ENCODE results near the gene DAP3. TPM values are rescaled to one million over a fixed set of nuclear protein-coding genes. Genes with fewer than 3 reads are reported as not detected.
A peak's percentile ranks its signal among the peaks of the same experiment; 100 is the strongest.
"Not testable (repeated sequence)": the region's sequence is repeated elsewhere in the genome, so short reads cannot be mapped to it uniquely, and the experiment has no call there.

Gene DAP3
- polyA plus RNA-seq, 1 donor from 2014 or later, result 70.3 TPM

DNA sequence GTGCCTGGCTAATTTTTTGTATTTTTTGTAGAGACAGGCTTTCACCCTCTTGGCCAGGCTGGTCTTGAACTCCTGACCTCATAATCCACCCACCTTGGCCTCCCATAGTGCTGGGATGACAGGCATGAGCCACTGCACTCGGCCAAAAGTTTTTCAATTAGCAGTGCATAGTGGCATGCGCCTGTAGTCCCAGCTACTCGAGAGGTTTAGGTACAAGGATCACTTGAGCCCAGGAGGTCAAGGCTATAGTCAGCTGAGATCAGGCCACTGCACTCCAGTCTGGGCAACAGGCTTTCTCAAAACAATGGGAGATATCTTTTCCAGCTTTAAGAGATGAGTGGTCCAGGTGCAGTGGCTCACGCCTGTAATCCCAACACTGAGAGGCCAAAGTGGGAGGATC is 30.8 kb downstream of the DAP3 start:
- no peaks in the 10 kb centered on the region for H3K9me3 Mint-ChIP-seq
- no peak overlapping the region for H3K27ac Mint-ChIP-seq
- H3K27me3 Mint-ChIP-seq, result no peaks in the 10 kb centered on the region
- H3K36me3 Mint-ChIP-seq, result peaks cover 5% of the 10 kb centered on the region
- peaks cover 13 to 17% (median 14%) of the 10 kb centered on the region in 3 donors for H3K4me1 Mint-ChIP-seq
- H3K4me3 Mint-ChIP-seq, result no peak overlapping the region

DNA sequence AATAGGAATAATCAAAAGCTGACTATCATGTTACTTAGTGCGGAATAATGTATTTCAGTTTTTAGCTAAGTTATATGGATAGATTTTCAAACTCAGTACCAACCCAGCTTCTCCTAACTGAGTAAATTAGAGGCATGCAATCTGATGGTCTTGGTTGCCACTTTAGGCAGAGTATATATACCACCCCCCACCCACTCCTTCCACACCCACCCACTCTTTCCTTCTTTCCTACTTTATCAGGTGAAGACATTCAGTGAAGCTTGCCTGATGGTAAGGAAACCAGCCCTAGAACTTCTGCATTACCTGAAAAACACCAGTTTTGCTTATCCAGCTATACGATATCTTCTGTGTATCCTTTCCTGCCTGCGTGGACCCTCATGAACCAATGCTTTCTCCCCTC is 36.3 kb downstream of the DAP3 start:
- no peak overlapping the region for H3K4me3 Mint-ChIP-seq
- H3K36me3 Mint-ChIP-seq, result peaks cover 3% of the 10 kb centered on the region
- no peaks in the 10 kb centered on the region for H3K9me3 Mint-ChIP-seq
- no peak overlapping the region for H3K27ac Mint-ChIP-seq
- H3K4me1 Mint-ChIP-seq, result peaks cover 0 to 6% (median 0%) of the 10 kb centered on the region in 3 donors
- H3K27me3 Mint-ChIP-seq, result no peaks in the 10 kb centered on the region

DNA sequence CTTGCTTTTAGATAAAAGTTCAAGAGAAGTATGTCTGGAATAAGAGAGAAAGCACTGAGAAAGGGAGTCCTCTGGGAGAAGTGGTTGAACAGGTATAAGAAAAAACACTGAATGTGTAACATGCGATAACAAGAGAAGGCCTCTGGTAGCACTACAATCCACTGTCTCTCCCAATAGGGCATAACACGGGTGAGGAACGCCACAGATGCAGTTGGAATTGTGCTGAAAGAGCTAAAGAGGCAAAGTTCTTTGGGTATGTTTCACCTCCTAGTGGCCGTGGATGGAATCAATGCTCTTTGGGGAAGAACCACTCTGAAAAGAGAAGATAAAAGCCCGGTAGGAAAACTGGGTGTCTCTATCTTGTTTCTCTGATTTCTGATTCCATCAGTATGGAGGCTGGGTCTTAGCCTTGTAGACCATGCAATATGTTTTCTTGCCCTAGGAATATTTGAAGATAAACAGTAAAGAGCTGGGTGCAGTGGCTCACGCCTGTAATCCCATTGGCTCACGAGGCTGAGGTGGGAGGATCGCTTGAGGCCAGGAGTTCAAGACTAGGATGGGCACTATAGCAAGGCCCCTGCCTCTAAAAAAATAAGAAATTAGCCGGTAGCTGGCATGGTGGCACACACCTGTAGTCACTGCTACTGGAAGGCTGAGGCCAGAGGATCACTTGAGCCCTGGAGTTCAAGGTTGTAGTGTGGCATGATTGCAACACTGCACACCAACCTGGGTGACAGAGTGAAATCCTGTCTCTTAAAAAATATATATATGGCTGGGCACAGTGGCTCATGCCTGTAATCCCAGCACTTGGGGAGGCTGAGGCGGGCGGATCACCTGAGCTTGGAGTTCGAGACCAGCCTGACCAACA is 40.4 kb downstream of the DAP3 start:
- Mint-ChIP-seq H3K9me3 (no peaks in the 10 kb centered on the region), H3K4me1 (peaks cover 0 to 6% (median 0%) of the 10 kb centered on the region in 3 donors), H3K36me3 (peaks cover 2% of the 10 kb centered on the region), H3K27me3 (no peaks in the 10 kb centered on the region), H3K27ac (no peak overlapping the region), H3K4me3 (no peak overlapping the region)

DNA sequence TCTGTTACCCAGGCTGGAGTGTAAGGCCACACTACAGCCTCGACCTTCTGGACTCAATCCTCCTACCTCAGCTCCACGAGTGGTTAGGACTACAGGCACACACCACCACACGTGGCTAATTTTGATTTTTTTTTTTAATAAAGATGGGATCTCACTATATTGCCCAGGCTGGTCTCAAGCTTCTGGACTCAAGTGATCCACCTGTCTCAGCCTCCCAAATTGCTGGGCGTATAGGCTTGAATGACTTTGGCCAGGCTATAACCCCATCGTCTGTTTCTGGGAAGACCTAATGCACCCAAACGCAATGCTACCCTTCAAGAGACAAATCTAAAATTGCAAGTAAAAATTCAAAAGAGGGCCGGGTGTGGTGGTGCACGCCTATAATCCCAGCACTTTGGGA is 52.1 kb downstream of the DAP3 start:
- Mint-ChIP-seq H3K4me1 (peaks cover 0 to 9% (median 0%) of the 10 kb centered on the region in 3 donors), H3K27me3 (no peaks in the 10 kb centered on the region), H3K27ac (no peak overlapping the region), H3K4me3 (no peak overlapping the region), H3K36me3 (peaks cover 4% of the 10 kb centered on the region), H3K9me3 (no peaks in the 10 kb centered on the region)

DNA sequence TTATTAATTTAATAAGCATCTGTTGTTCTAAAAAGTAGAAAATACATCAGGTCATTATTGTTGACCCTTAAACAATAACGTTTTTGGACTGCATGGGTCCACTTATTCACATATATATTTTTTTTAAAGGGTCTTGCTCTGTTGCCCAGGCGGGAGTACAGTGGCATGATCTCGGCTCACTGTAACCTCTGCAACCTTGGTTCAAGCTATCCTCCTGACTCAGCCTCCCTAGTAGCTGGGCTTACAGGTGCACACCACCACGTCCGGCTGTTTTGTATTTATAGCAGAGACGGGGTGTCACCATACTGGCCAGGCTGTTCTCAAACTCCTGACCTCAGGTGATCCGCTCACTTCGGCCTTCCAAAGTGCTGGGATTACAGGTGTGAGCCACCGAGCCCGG is 53.0 kb downstream of the DAP3 start:
- Mint-ChIP-seq H3K4me1 (peaks cover 0 to 9% (median 0%) of the 10 kb centered on the region in 3 donors), H3K27ac (peak overlapping the region in 1 of 3 donors; percentile 33), H3K36me3 (no peaks in the 10 kb centered on the region), H3K9me3 (no peaks in the 10 kb centered on the region), H3K4me3 (peak overlapping the region in 1 of 4 donors; percentile 26), H3K27me3 (no peaks in the 10 kb centered on the region)

DNA sequence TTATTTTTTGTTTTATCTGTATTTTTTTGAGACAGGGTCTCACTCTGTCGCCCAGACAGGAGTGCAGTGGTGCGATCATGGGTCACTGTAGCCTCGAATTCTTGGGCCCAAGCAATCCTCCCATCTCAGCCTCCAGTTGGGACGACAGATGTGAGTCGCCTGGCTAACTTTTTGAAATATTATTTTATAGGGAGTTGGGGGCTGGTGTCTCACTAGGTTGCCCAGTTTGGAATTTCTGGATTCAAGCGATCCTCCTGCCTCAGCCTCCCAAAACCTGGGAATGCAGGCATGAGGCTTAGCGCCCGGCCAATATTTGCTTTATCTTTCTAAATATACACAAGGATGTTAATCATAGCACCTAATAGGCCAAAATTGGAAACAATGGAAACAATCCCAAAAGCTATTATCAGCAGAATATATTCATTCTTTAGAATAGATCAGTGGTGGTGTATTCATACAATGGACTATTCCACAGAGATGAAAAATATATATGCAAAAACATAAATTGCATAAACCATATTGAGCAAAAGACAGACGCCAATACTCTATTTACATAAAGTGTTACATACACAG is 55.9 kb downstream of the DAP3 start:
- Mint-ChIP-seq H3K36me3 (no peaks in the 10 kb centered on the region), H3K27me3 (no peaks in the 10 kb centered on the region), H3K9me3 (no peaks in the 10 kb centered on the region), H3K4me3 (peak overlapping the region; percentile 93 to 100 (median 96)), H3K27ac (peak overlapping the region; percentile 90 to 98 (median 93)), H3K4me1 (peaks cover 0 to 9% (median 0%) of the 10 kb centered on the region in 3 donors)

DNA sequence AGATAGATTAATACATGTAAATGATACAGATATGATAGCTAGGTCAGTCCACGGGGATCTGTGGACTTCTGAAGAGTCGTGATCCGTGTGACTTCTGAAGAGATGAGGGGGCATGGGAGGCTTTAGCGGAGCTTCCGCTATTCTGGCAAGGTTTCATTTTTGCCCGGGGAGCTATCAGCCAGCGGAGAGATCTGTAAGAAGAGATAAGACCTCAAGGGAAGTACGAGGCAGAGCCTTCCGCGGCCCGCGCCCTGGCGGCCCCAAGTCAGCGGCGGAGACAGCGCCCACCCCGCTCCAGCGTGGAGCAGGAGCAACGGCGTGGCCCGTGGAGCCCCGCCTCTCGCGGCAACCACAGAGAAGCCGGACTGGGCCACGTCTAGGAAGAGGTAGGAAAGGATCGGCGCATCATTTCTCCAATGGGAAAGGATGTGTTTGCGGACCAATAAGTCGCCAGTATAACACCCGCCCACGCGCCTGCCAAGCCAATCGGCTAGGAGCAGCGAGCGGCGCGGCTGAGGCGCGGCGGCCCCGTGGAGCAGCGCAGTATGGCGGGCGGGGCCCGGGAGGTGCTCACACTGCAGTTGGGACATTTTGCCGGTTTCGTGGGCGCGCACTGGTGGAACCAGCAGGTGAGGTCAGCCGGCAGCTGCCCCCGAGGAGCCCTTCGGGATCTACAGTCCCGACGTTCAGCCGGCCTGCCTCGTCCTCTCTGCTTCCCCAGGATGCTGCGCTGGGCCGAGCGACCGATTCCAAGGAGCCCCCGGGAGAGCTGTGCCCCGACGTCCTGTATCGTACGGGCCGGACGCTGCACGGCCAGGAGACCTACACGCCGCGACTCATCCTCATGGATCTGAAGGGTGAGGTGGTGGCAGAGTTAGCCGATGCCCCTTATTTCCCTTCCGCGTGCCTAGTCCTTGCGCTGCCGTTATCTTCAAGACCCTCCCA is 56.7 kb downstream of the DAP3 start:
- H3K27me3 Mint-ChIP-seq, H3K9me3 Mint-ChIP-seq, H3K36me3 Mint-ChIP-seq, H3K4me1 Mint-ChIP-seq: not testable (repeated sequence)
- peak overlapping the region; percentile 90 to 98 (median 93) for H3K27ac Mint-ChIP-seq
- H3K4me3 Mint-ChIP-seq, result peak overlapping the region; percentile 93 to 100 (median 96)

DNA sequence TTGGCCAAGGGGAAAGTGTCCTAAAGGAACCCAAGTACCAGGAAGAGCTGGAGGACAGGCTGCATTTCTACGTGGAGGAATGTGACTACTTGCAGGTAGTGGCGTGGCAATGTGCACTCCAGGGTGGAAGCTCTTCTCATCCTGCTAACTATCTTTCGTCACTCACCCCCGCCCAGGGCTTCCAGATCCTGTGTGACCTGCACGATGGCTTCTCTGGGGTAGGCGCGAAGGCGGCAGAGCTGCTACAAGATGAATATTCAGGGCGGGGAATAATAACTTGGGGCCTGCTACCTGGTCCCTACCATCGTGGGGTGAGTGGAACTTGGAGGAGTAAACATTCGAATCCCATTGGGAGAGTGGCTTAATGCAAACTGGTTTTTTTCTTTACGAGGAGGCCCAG is 58.7 kb downstream of the DAP3 start:
- H3K27ac Mint-ChIP-seq, result peak overlapping the region in 2 of 3 donors; percentile 76 to 79
- H3K4me3 Mint-ChIP-seq, result peak overlapping the region in 2 of 4 donors; percentile 16 to 84
- not testable (repeated sequence) for H3K9me3 Mint-ChIP-seq, H3K27me3 Mint-ChIP-seq, H3K4me1 Mint-ChIP-seq, H3K36me3 Mint-ChIP-seq

DNA sequence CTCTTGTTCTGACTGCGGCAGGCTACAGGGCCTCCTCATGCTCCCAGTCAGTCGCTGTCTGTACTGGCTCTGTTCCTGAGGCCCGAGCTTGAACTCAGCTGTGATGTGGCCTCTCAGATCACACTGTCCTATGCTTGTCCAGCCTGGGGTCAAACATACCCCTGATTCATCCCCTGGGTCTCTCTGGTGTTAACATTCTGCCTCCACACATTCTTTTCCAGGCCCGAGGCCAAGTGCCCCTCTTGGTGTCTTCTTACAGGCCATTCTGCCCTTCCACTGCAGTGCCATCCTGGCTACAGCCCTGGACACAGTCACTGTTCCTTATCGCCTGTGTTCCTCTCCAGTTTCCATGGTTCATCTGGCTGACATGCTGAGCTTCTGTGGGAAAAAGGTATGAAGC is 59.2 kb downstream of the DAP3 start:
- H3K36me3 Mint-ChIP-seq, H3K4me1 Mint-ChIP-seq, H3K9me3 Mint-ChIP-seq, H3K27me3 Mint-ChIP-seq: not testable (repeated sequence)
- H3K4me3 Mint-ChIP-seq, result peak overlapping the region; percentile 16 to 84 (median 52)
- H3K27ac Mint-ChIP-seq, result peak overlapping the region in 1 of 3 donors; percentile 79

DNA sequence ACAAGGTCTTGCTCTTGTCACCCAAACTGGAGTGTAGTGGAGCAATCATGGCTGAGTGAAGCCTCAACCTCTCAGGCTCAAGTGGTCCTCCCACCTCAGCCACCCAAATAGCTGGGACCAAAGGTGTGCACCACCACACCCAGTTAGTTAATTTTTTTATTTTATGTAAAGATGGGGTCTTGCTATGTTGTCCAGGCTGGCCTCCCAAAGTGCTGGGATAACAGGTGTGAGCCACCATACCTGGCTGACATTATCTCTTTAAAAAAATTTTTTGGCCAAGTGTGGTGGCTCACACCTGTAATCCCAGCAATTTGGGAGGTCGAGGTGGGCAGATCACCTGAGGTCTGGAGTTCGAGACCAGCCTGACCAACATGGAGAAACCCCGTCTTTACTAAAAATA is 70.1 kb downstream of the DAP3 start:
- H3K27me3 Mint-ChIP-seq, H3K4me1 Mint-ChIP-seq, H3K27ac Mint-ChIP-seq, H3K4me3 Mint-ChIP-seq, H3K9me3 Mint-ChIP-seq: not testable (repeated sequence)
- H3K36me3 Mint-ChIP-seq, result peaks cover 11% of the 10 kb centered on the region

DNA sequence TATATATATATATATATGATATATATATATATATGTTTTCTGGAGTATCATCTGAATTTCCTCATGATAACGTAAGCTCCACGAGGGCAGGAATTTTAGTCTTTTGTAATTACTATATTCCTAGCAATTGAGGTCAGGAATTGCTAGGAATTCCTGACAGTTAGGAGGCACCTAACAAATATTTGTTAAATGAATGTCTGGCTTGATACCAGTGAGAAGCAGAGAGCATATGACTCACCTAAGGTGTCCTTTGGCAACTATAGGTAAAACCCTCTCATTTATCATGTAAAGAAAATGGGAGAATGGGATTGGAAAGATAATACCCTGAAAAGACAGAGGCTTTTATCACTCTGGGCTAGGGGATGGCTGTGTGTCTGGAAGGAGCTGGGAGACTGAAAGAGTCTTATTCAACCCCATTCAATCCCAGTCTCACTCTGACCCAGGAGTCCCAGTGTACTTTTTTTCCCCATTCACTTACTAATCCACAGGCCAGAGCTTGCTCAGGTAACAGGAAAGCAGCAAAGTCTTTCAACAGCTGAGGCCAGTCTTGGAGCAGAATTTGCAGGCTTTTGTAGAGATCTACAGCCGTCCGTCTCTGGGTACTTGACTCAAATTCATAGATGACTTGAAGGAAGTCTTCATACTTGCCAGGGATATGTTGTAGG is 71.2 kb downstream of the DAP3 start:
- Mint-ChIP-seq H3K27ac (peak overlapping the region in 1 of 3 donors; percentile 31), H3K36me3 (peaks cover 11% of the 10 kb centered on the region), H3K4me1 (peaks cover 0 to 8% (median 8%) of the 10 kb centered on the region in 3 donors), H3K27me3 (no peaks in the 10 kb centered on the region), H3K4me3 (no peak overlapping the region), H3K9me3 (no peaks in the 10 kb centered on the region)

DNA sequence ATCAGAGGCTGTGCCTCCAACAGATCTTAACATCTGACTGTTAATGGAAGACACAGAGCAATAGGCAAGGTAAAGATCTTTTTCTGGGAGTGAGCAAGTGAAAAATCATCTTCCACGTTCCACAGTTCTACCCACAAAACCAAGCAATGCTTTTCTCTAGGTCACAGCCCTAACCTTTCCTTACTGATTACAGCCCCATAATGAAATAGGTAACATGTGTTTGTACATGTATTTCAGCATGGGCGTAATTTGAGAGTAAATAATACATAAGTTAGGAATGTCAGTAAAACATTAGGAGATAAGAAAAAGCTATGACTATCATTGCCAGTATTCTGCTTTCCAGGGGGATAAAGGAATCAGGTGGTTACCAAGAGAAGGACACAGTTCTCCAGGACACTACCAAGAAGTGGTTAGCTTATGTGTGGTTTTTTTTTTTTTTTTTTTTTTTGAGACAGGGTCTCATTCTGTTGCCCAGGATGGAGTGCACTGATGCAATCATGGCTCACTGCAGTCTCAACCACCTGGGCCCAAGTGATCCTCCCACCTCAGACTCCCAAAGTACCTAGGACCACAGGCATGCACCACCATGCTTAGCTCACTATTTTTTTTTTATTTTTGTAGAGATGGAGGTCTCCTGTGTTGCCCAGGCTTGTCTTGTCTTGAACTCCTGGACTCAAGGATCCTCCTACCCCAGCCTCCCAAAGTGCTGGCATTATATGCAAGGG is 72.0 kb downstream of the DAP3 start:
- Mint-ChIP-seq H3K4me1 (peaks cover 0 to 8% (median 8%) of the 10 kb centered on the region in 3 donors), H3K9me3 (no peaks in the 10 kb centered on the region), H3K27me3 (no peaks in the 10 kb centered on the region), H3K27ac (peak overlapping the region in 2 of 3 donors; percentile 31), H3K4me3 (no peak overlapping the region), H3K36me3 (peaks cover 11% of the 10 kb centered on the region)

DNA sequence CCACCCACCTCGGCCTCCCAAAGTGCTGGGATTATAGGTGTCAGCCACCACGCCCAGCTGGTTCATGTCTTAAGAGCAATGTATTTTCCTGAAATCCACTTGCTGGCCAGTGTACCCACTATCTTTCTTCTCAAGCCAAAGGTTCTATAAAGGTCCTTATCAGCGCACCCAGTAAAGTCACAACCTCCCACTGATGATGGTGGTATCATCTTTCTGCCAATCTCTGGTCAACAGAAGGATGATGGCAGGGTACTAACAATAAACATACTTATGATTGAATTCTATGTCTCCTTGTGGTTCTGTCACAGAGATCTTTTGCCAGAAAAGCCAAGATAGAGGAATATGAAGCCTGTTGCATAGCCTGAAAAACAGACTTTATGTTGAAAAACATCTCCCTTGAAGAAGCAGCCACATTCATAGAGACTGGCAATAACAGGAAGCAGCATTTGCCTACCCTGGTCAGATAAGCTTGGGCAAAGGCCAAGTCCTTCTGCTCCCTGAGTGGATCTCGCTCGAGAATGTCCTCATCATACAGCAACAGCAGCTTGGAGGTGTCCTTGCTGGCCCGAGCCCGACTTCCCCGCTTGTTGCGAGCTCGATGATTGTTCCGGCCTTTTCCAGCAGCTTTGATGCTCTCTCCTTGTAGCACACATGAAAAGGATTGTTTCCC is 73.0 kb downstream of the DAP3 start:
- no peaks in the 10 kb centered on the region for H3K9me3 Mint-ChIP-seq
- peaks cover 13% of the 10 kb centered on the region for H3K36me3 Mint-ChIP-seq
- peak overlapping the region in 2 of 3 donors; percentile 5 to 73 for H3K27ac Mint-ChIP-seq
- H3K4me3 Mint-ChIP-seq, result peak overlapping the region in 1 of 4 donors; percentile 57
- no peaks in the 10 kb centered on the region for H3K27me3 Mint-ChIP-seq
- peaks cover 0 to 8% (median 8%) of the 10 kb centered on the region in 3 donors for H3K4me1 Mint-ChIP-seq
